PC-9 (cell line): ENCODE data around the gene KCNQ5.
"Not testable (repeated sequence)": the region's sequence is repeated elsewhere in the genome, so short reads cannot be mapped to it uniquely, and the experiment has no call there.

ENCODE experiments used
- CTCF ChIP-seq: fragments of 200-600 bp; sonication (generic); conservative IDR thresholded peaks from 2 replicates; pipeline ENCODE4 v1.6.1; 2017; ENCODE audit warnings: mixed run types, antibody characterized with exemption, mild to moderate bottlenecking, moderate library complexity
- EZH2 ChIP-seq: fragments of 200-600 bp; sonication (generic); IDR thresholded peaks from 2 replicates; pipeline ENCODE4 v1.8.0; 2017; ENCODE audit warnings: antibody characterized with exemption, low read depth

- TF ChIP-seq CTCF, EZH2: not testable (repeated sequence)
These were observed 612.1 kb downstream of the KCNQ5 start for GRCh38 chr6:73233971-73234370.
